ENCODE data around the gene ADK. TPM values are rescaled to one million over a fixed set of nuclear protein-coding genes. Genes with fewer than 3 reads are reported as not detected.

The ADK gene
- total and polyA plus RNA-seq, 8 donors: 7.2 to 66.1 (median 21.5) TPM

GRCh38 chr10:74637685-74638084, 486.7 kb downstream of the ADK start:
- no peak for DNase-seq

GRCh38 chr10:74640134-74640921, 489.3 kb downstream of the ADK start:
- DNase-seq: peak in 1 of 2 donors; percentile 9
- H3K27ac ChIP-seq: no peak overlapping the region
- H3K4me1 ChIP-seq: peaks cover 0 to 9% (median 5%) of the 10 kb centered on the region in 4 donors
- H3K9me3 ChIP-seq: peaks cover 0 to 8% (median 5%) of the 10 kb centered on the region in 4 donors
- no peaks in the 10 kb centered on the region for H3K36me3 ChIP-seq
- intact Hi-C loops (cut with DNase I; ENCODE audit: low total_unique reads): no loop called here
- no peak for TF ChIP-seq CTCF (IDR thresholded peaks at IDR 0.05)
- 65 to 75% (median 71%) methylated on average over 5 of the region's 5 CpGs for WGBS, 5 donors
- no peaks in the 10 kb centered on the region for H3K27me3 ChIP-seq
- no peak overlapping the region for H3K4me3 ChIP-seq

More at GRCh38 chr10:74637685-74638084, 486.7 kb downstream of the ADK start:
- Histone ChIP-seq H3K4me1 (peaks cover 0 to 9% (median 5%) of the 10 kb centered on the region in 4 donors), H3K4me3 (no peak overlapping the region), H3K27ac (no peak overlapping the region), H3K27me3 (no peaks in the 10 kb centered on the region), H3K9me3 (peaks cover 0 to 23% (median 17%) of the 10 kb centered on the region in 4 donors), H3K36me3 (no peaks in the 10 kb centered on the region)
- 79 to 89% (median 87%) methylated on average over 1 of the region's 1 CpG for WGBS, 5 donors
- TF ChIP-seq POLR2A (IDR thresholded peaks at IDR 0.05) (no peak), POLR2AphosphoS5 (IDR thresholded peaks at IDR 0.05) (no peak), CTCF (IDR thresholded peaks at IDR 0.05) (no peak), EP300 (IDR thresholded peaks at IDR 0.05) (no peak)
- intact Hi-C loops (cut with DNase I; ENCODE audit: low total_unique reads): no loop called here

GRCh38 chr10:74641659-74642058, 490.6 kb downstream of the ADK start:
- no peak for DNase-seq
- WGBS, 5 donors: 92 to 100% (median 96%) methylated on average over 1 of the region's 1 CpG
- Histone ChIP-seq H3K27me3 (no peaks in the 10 kb centered on the region), H3K9me3 (no peaks in the 10 kb centered on the region), H3K27ac (no peak overlapping the region), H3K4me1 (peaks cover 0 to 9% (median 5%) of the 10 kb centered on the region in 4 donors), H3K36me3 (no peaks in the 10 kb centered on the region), H3K4me3 (no peak overlapping the region)
- intact Hi-C loops (cut with DNase I; ENCODE audit: low total_unique reads): no loop called here
- no peak for TF ChIP-seq CTCF (IDR thresholded peaks at IDR 0.05)
- TF ChIP-seq POLR2A (IDR thresholded peaks at IDR 0.05): no peak
- no peak for TF ChIP-seq EP300 (IDR thresholded peaks at IDR 0.05)
- TF ChIP-seq POLR2AphosphoS5 (IDR thresholded peaks at IDR 0.05): no peak

GRCh38 chr10:74642901-74643595, 492.0 kb downstream of the ADK start:
- Histone ChIP-seq H3K4me1 (peaks cover 0 to 9% (median 5%) of the 10 kb centered on the region in 4 donors), H3K9me3 (no peaks in the 10 kb centered on the region), H3K4me3 (no peak overlapping the region), H3K27ac (no peak overlapping the region), H3K36me3 (no peaks in the 10 kb centered on the region), H3K27me3 (no peaks in the 10 kb centered on the region)
- TF ChIP-seq CTCF (IDR thresholded peaks at IDR 0.05) (no peak), POLR2A (IDR thresholded peaks at IDR 0.05) (no peak), EP300 (IDR thresholded peaks at IDR 0.05) (no peak), POLR2AphosphoS5 (IDR thresholded peaks at IDR 0.05) (no peak)
- WGBS, 5 donors: 80 to 96% (median 87%) methylated on average over 1 of the region's 1 CpG
- no peak for DNase-seq
- intact Hi-C loops (cut with DNase I; ENCODE audit: low total_unique reads): no loop called here

All from stomach (tissue), 9 donors.